Mucosa of stomach (tissue), 1 donor: Measurements from ENCODE around the gene KIF22.
A peak's percentile ranks its signal among the peaks of the same experiment; 100 is the strongest.

ENCODE experiments used
- H3K27me3 ChIP-seq: one replicate; pipeline ENCODE4 v1.7.0; 2013; ENCODE audit warnings: mild to moderate bottlenecking, low read length; ENCODE audit not compliant: control insufficient read depth, insufficient read depth
- H3K36me3 ChIP-seq: one replicate; pipeline ENCODE4 v1.7.0; 2013; ENCODE audit warnings: low read length; ENCODE audit not compliant: control insufficient read depth, insufficient read depth
- H3K4me1 ChIP-seq: one replicate; pipeline ENCODE4 v1.7.0; 2013; ENCODE audit warnings: mild to moderate bottlenecking, low read length; ENCODE audit not compliant: control insufficient read depth, insufficient read depth
- H3K4me3 ChIP-seq: one replicate; pipeline ENCODE4 v1.7.0; 2013; ENCODE audit warnings: low read length
- H3K9ac ChIP-seq: one replicate; pipeline ENCODE4 v1.7.0; 2013; ENCODE audit warnings: mild to moderate bottlenecking, low read length, moderate library complexity
- H3K9me3 ChIP-seq: one replicate; pipeline ENCODE4 v1.7.0; 2013; ENCODE audit warnings: mild to moderate bottlenecking, low read length, moderate library complexity; ENCODE audit not compliant: control insufficient read depth
- donor health status: Pancreatic carcinoma.

Gene KIF22

GRCh38 chr16:29815032-29815721 is 24.6 kb downstream of the KIF22 start:
- H3K4me1 ChIP-seq: peaks cover 58% of the 10 kb centered on the region
- H3K36me3 ChIP-seq: no peaks in the 10 kb centered on the region
- H3K27me3 ChIP-seq: peaks cover 22% of the 10 kb centered on the region
- H3K4me3 ChIP-seq: peak overlapping the region; percentile 12
- no peaks in the 10 kb centered on the region for H3K9me3 ChIP-seq
- peak overlapping the region; percentile 70 for H3K9ac ChIP-seq

GRCh38 chr16:29815793-29816693 is 25.5 kb downstream of the KIF22 start, which contains the start of gene PAGR1:
PAGR1 (plus strand) TSS chr16:29816152; CDS start chr16:29816526, 374 bp downstream.
- H3K9me3 ChIP-seq: no peaks in the 10 kb centered on the region
- peaks cover 50% of the 10 kb centered on the region for H3K4me1 ChIP-seq
- H3K36me3 ChIP-seq: no peaks in the 10 kb centered on the region
- peak within 1 kb of the TSS; percentile 92 for H3K4me3 ChIP-seq
- H3K9ac ChIP-seq: peak within 1 kb of the TSS; percentile 70
- H3K27me3 ChIP-seq: peaks cover 22% of the 10 kb centered on the region

GRCh38 chr16:29816694-29817441 is 26.3 kb downstream of the KIF22 start:
- peaks cover 22% of the 10 kb centered on the region for H3K27me3 ChIP-seq
- H3K4me1 ChIP-seq: peaks cover 47% of the 10 kb centered on the region
- no peaks in the 10 kb centered on the region for H3K9me3 ChIP-seq
- no peaks in the 10 kb centered on the region for H3K36me3 ChIP-seq
- peak overlapping the region; percentile 92 for H3K4me3 ChIP-seq
- peak overlapping the region; percentile 70 for H3K9ac ChIP-seq

GRCh38 chr16:29818082-29818481 is 27.5 kb downstream of the KIF22 start:
- Histone ChIP-seq H3K4me3 (no peak overlapping the region), H3K9me3 (no peaks in the 10 kb centered on the region), H3K4me1 (peaks cover 52% of the 10 kb centered on the region), H3K9ac (no peak overlapping the region), H3K36me3 (no peaks in the 10 kb centered on the region), H3K27me3 (peaks cover 12% of the 10 kb centered on the region)

GRCh38 chr16:29819506-29819905 is 29.0 kb downstream of the KIF22 start:
- Histone ChIP-seq H3K4me3 (peak overlapping the region; percentile 79), H3K27me3 (no peaks in the 10 kb centered on the region), H3K9me3 (no peaks in the 10 kb centered on the region), H3K9ac (peak overlapping the region; percentile 76), H3K4me1 (peaks cover 63% of the 10 kb centered on the region), H3K36me3 (no peaks in the 10 kb centered on the region)

GRCh38 chr16:29820271-29820701 is 29.7 kb downstream of the KIF22 start, which contains the start of gene MVP:
MVP (plus strand) TSS chr16:29820462; CDS start chr16:29830550, 10,088 bp downstream.
- H3K36me3 ChIP-seq: no peaks in the 10 kb centered on the region
- H3K9me3 ChIP-seq: no peaks in the 10 kb centered on the region
- H3K27me3 ChIP-seq: no peaks in the 10 kb centered on the region
- H3K4me3 ChIP-seq: peak within 1 kb of the TSS; percentile 79
- H3K9ac ChIP-seq: peak within 1 kb of the TSS; percentile 76
- peaks cover 63% of the 10 kb centered on the region for H3K4me1 ChIP-seq

GRCh38 chr16:29820730-29821642 is 30.4 kb downstream of the KIF22 start:
- Histone ChIP-seq H3K4me3 (peak overlapping the region; percentile 79), H3K36me3 (no peaks in the 10 kb centered on the region), H3K9me3 (no peaks in the 10 kb centered on the region), H3K27me3 (no peaks in the 10 kb centered on the region), H3K4me1 (peaks cover 69% of the 10 kb centered on the region), H3K9ac (peak overlapping the region; percentile 76)

GRCh38 chr16:29821643-29822115 is 31.1 kb downstream of the KIF22 start:
- Histone ChIP-seq H3K4me3 (peak overlapping the region; percentile 79), H3K4me1 (peaks cover 74% of the 10 kb centered on the region), H3K36me3 (no peaks in the 10 kb centered on the region), H3K9ac (peak overlapping the region; percentile 76), H3K9me3 (no peaks in the 10 kb centered on the region), H3K27me3 (no peaks in the 10 kb centered on the region)

- Histone ChIP-seq H3K36me3 (no peaks in the 10 kb centered on the region), H3K4me3 (no peak overlapping the region), H3K4me1 (peaks cover 59% of the 10 kb centered on the region), H3K27me3 (no peaks in the 10 kb centered on the region), H3K9ac (peak overlapping the region; percentile 48), H3K9me3 (no peaks in the 10 kb centered on the region)
Observed at GRCh38 chr16:29824589-29825144, 34.1 kb downstream of the KIF22 start.

- Histone ChIP-seq H3K9ac (peak overlapping the region; percentile 48), H3K9me3 (no peaks in the 10 kb centered on the region), H3K4me1 (peaks cover 59% of the 10 kb centered on the region), H3K36me3 (peaks cover 4% of the 10 kb centered on the region), H3K27me3 (no peaks in the 10 kb centered on the region), H3K4me3 (no peak overlapping the region)
Observed at GRCh38 chr16:29825145-29826044, 34.8 kb downstream of the KIF22 start.
